ENCODE measurements around the gene THUMPD3. TPM values are rescaled to one million over a fixed set of nuclear protein-coding genes. Genes with fewer than 3 reads are reported as not detected.

Gene THUMPD3
- total RNA-seq, 1 donor from 2014 or later, result 61.4 TPM

DNA sequence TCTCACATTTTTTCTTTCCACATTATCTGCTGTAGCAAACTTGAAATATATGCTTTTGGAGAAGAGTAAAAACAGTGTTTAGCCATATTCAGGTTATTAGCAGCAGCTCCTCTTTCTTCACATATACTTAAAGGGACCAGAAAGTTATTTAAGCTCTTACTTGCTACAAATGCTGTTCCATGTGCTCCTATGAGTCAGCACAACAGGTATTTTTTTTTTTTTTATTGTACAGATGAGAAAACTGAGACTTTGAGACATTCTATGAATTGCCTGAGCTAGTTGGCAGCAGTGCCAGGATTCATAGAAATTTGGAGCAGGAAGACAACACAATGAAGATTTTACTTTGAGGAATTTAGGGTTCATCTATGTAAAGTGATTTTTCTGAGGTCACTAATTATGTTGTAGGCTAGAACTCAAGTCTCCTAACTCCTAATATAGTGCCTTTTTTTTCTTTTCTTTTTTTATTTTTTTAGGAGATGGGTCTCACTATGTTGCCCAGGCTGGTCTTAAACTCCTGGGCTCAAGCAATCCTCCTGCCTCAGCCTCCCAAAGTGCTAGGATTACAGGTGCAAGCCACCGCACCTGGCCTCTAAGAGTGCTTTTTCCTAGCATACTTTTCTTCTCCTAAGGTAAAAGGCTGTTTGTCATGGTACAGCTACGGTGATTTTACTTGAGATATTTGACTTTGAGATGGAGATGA lies 58.1 kb downstream of the THUMPD3 start:
- Mint-ChIP-seq H3K27me3 (ENCODE audit: insufficient read depth) (no peaks in the 10 kb centered on the region), H3K4me3 (no peak overlapping the region), H3K9me3 (no peaks in the 10 kb centered on the region), H3K27ac (peak overlapping the region; percentile 33), H3K36me3 (ENCODE audit: low read depth) (peaks cover 18% of the 10 kb centered on the region), H3K4me1 (ENCODE audit: low read depth) (peaks cover 69% of the 10 kb centered on the region)
- no peak for DNase-seq (ENCODE audit: low spot score)
- intact Hi-C loops (cut with micrococcal nuclease), result loop anchor here (5.0 kb wide), 2 partner anchors 34 to 36 kb away; no protein-coding TSS in a partner anchor

DNA sequence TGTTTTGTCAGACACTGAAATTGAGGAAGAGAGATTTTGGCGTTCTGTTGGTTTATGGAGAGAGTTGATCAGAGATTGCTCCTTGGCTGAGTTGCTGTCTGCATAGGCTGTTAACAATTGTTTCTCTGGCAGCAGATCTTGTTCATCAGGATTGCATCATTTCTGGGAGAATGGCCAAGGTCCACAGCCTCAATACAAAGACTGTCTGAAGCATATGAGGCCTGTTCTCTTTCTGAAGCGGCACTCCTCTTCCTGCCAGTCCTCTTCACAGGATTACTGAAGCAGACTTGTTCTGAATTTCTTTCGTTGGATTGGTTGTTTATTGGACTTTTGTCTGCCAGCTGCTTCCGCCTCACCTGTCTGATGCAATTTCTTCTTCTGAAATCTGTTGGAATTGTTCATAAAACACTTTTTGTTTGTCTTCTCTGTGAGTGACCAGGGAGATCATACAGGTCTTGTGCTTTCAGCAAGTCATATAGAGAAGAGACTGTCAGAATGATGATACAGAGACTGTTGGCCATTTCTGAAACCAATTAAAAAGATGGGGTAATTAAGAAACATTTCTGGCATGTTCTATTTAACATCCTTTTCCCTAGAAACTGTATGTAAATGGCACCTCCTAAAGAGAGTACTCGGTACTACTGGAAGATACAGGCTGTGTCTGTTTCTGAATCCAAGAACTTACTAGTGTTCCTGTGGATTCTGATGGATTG lies 60.0 kb downstream of the THUMPD3 start:
- H3K36me3 Mint-ChIP-seq (ENCODE audit: low read depth), result peaks cover 26% of the 10 kb centered on the region
- no peaks in the 10 kb centered on the region for H3K27me3 Mint-ChIP-seq (ENCODE audit: insufficient read depth)
- no peak for DNase-seq (ENCODE audit: low spot score)
- H3K9me3 Mint-ChIP-seq, result no peaks in the 10 kb centered on the region
- H3K27ac Mint-ChIP-seq, result peak overlapping the region; percentile 84
- H3K4me1 Mint-ChIP-seq (ENCODE audit: low read depth), result peaks cover 64% of the 10 kb centered on the region
- intact Hi-C loops (cut with micrococcal nuclease), result loop anchor here (1.0 to 5.0 kb wide), 4 partner anchors 25 to 70 kb away; no protein-coding TSS in a partner anchor
- H3K4me3 Mint-ChIP-seq, result peak overlapping the region; percentile 41

DNA sequence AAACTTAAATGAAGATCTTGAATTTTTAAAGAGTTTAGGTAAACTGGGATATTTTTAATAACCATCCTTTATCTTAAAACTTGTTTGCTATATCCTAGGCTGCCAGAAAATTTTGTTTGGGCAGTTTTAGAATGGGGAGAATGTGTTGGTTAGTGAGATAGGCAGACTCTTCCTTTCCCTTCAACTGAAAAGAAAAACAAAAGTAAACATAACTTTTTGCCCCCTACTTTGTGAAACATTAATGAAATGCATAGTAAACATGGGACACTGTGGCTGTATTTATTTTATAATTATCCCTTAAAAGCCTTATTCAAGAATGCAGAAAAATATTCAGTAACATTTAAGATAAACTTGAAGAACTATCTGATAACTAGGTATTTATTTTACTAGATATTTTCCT lies 65.6 kb downstream of the THUMPD3 start:
- Mint-ChIP-seq H3K4me3 (no peak overlapping the region), H3K4me1 (ENCODE audit: low read depth) (peaks cover 34% of the 10 kb centered on the region), H3K27me3 (ENCODE audit: insufficient read depth) (no peaks in the 10 kb centered on the region), H3K36me3 (ENCODE audit: low read depth) (peaks cover 51% of the 10 kb centered on the region), H3K27ac (no peak overlapping the region), H3K9me3 (no peaks in the 10 kb centered on the region)
- intact Hi-C loops (cut with micrococcal nuclease), result no loop called here
- DNase-seq (ENCODE audit: low spot score), result no peak

DNA sequence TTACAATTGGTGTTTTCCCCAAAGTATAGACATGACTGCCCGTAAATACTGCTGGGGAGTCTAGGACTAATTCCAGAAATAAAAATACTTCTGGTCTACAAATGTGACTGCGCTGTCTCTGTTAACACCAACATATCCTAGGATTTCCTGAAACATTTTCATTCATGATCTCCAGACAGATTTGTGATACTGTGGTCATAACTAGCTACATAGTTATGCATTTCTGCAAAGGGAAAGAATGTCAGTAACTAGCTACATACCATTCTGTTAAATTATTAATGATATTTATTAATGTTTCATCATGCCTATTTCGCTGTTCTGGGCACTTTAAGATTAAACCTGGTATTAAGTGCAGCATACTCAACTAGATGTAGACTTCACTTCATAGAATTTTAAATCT lies 67.9 kb downstream of the THUMPD3 start:
- Mint-ChIP-seq H3K4me3 (no peak overlapping the region), H3K27ac (no peak overlapping the region), H3K36me3 (ENCODE audit: low read depth) (peaks cover 64% of the 10 kb centered on the region), H3K9me3 (no peaks in the 10 kb centered on the region), H3K27me3 (ENCODE audit: insufficient read depth) (no peaks in the 10 kb centered on the region), H3K4me1 (ENCODE audit: low read depth) (peaks cover 26% of the 10 kb centered on the region)
- intact Hi-C loops (cut with micrococcal nuclease), result no loop called here
- DNase-seq (ENCODE audit: low spot score), result no peak

DNA sequence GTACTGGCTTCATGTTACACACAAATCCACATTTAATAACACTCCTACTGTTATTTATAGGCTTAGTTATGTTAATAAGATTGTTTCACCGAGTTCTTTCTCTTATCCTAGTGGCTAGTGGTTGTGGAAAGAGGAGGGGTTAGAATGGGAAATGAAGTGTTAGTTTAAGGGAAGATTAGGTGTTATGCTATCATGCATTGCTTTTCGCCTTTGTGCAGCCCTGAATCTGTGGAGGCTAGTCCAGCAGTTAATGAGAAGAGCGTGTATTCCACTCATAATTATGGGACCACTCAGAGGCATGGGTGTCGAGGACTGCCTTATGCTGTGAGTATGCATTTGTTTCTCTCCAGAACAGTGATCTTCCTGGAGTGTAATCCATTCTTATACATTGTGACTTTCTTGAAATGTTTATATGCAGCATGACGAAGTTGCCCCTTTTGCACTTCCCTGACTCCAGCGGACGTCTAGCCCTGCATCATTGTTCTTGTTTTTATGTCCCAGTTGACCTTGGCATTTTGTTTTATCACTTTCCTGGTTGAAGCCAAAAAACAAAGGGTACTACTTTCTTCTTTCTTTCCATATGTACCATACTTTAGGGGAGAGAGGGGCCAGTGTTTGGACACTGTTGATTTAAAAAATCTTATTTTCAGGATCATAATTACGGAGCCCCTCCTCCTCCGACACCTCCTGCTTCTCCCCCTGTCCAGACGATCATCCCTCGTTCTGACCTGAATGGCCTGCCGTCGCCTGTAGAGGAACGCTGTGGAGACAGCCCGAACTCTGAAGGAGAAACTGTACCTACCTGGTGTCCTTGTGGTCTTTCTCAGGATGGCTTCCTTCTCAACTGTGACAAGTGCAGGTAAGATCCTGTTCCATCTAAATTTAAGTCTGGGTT lies 71.0 kb downstream of the THUMPD3 start:
- Mint-ChIP-seq H3K9me3 (no peaks in the 10 kb centered on the region), H3K4me1 (ENCODE audit: low read depth) (peaks cover 15% of the 10 kb centered on the region), H3K36me3 (ENCODE audit: low read depth) (peaks cover 59% of the 10 kb centered on the region), H3K27ac (no peak overlapping the region), H3K4me3 (no peak overlapping the region), H3K27me3 (ENCODE audit: insufficient read depth) (no peaks in the 10 kb centered on the region)
- DNase-seq (ENCODE audit: low spot score), result no peak
- intact Hi-C loops (cut with micrococcal nuclease), result no loop called here

DNA sequence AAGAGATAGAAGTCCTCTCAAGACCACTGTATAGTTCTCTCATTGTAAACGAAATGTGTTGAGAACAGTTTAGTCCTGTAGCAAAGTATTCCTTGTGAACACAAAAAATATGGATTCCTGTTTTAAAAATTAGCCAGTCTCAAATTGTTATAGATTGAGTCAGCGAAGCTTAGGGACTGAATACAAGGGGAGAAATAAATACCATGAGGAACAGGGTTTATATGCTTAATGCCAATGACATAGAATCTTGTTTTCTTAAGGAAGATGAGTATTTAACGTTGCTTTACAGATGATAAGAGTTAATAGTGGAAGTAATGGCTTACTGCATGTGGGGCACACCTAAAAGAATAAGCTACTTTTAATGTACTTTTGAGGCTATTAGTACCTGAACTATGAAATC lies 72.5 kb downstream of the THUMPD3 start:
- H3K27ac Mint-ChIP-seq, result no peak overlapping the region
- H3K9me3 Mint-ChIP-seq, result no peaks in the 10 kb centered on the region
- H3K4me1 Mint-ChIP-seq (ENCODE audit: low read depth), result peaks cover 22% of the 10 kb centered on the region
- DNase-seq (ENCODE audit: low spot score), result no peak
- intact Hi-C loops (cut with micrococcal nuclease), result no loop called here
- H3K36me3 Mint-ChIP-seq (ENCODE audit: low read depth), result peaks cover 51% of the 10 kb centered on the region
- H3K4me3 Mint-ChIP-seq, result no peak overlapping the region
- no peaks in the 10 kb centered on the region for H3K27me3 Mint-ChIP-seq (ENCODE audit: insufficient read depth)

Other genes starting within 250 kb of the THUMPD3 start
- gene SRGAP3, start 113.4 kb upstream of the THUMPD3 start, total RNA-seq, result 0.54 and 0.61 TPM in 2 replicates
- 135 and 140 TPM in 2 replicates for gene SETD5, start 34.6 kb downstream of the THUMPD3 start, total RNA-seq
- gene LHFPL4, start 190.8 kb downstream of the THUMPD3 start, total RNA-seq, result not detected in 2 replicates